Astrocyte of the cerebellum (primary cell): ENCODE measurements around the gene TP53I3.

ENCODE experiments used
- DNase-seq: peaks from one replicate; pipeline ENCODE4 v3.0.0-alpha.2; 2011; ENCODE audit warnings: low read depth
- H3K4me3 ChIP-seq: 2 replicates; pipeline ENCODE4 v1.5.1; 2011; ENCODE audit warnings: mild to moderate bottlenecking, low read depth, low read length, moderate library complexity
- CTCF ChIP-seq: IDR thresholded peaks from 2 replicates; pipeline ENCODE4 v1.5.1; 2012; ENCODE audit warnings: low read length, low read depth, moderate library complexity, mild to moderate bottlenecking; ENCODE audit errors: missing control alignments
- in situ Hi-C: cut with HindIII; loops from 2 replicates; pipeline ENCODE4 v1.10.0; 2017; ENCODE audit warnings: low sequenced_read_pairs

TP53I3 gene

DNA sequence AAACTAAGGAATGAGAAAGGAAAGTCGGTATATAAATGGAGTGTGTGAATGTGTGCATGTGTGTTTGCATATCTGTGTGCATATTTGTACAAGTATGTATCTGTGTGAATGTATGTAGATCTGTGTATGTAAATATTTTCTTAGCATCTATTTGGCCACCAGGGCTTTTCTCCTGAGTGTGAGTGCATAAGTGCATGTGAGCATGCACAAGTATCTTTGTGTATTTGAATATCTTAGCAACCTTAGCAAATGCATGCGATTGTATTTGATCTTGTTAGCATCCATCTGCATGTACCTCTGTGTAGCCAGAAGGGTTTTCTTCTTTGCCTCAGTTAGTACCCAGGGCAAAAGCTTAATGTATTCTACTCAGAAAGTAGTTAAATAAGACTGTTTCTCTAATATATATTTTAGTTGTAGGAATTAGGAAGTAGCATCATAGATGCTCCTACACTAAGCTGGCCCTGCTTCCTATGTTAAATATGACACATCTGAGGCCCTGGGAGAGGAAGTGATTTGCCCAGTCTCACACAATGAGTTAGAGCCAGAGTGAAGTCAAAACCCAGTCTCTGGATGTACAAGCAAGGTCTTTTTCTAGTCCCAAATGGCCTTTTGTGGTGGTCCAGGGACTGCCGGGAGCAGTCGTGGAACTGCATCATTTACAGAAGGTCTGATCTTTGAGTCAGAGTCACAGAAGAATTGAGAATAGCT, 25.9 kb downstream of the TP53I3 start:
- TF ChIP-seq CTCF, result no peak
- no peak overlapping the region for H3K4me3 ChIP-seq
- in situ Hi-C loops, result no loop called here
- DNase-seq, result no peak

DNA sequence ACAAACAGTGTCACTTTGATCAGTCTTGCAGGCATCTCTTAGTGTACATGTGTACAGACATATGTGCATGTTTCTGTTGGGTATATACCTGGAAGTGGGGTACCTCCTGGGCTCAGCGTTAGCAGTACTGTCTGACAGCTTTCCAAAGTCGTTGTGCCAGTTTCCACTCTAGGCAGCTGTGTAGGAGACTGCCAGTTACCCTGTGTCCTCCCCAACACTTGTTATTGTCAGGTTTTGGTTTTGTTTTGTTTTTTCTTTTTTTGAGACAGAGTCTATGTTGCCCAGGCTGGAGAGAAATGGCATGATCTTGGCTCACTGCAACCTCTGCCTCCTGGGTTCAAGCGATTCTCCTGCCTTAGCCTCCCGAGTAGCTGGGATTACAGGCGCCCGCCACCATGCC, 28.9 kb downstream of the TP53I3 start:
- no peak overlapping the region for H3K4me3 ChIP-seq
- TF ChIP-seq CTCF, result no peak
- DNase-seq, result no peak
- in situ Hi-C loops, result no loop called here

DNA sequence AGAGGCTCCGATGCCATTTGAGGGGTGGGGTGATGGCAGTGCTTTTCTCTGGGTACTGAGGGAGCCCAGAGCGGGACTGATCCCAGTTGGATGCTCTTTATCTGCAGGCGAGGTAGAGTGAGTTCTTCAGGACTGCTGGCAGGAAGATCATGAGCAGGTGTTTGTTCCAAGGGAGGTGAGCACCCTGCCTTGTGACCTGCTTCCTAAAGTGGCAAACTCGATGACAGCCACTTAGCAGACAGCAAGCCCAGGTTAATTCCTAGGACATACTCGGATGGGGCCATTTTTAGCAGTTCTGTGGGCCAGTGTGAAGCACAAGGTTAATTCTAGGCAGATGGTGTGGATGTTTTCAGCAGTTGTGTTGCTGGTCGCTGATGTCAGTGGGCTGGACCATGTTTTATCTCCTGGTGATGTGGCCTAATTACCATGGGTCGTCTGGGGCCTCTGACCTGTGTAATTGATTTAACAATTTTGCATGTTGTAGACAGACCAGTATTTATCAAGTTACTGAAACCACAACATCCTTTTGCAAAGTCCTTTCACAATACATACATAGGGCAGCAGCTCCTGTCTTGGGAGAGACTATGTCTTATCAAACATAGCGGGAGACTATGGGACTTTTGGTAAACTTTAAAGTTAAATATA, 30.1 kb downstream of the TP53I3 start:
- no peak for DNase-seq
- no peak overlapping the region for H3K4me3 ChIP-seq
- in situ Hi-C loops, result no loop called here
- TF ChIP-seq CTCF, result no peak

DNA sequence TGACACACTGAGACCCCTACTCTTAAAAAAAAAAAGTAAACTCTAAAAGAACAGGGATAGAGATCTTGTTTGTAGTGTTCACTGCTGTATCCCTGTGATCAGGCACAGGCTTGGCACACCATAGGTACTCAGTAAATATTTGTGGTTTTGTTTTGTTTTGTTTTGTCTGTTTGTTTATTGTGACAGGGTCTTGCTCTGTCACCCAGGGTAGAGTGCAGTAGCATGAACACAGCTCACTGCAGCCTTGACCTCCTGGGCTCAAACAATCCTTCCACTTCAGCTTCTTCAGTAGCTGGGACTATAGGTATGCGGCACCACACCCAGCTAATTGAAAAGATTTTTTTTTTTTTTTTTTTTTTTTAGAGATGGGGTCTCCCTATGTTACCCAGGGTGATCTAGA, 31.7 kb downstream of the TP53I3 start:
- H3K4me3 ChIP-seq, result no peak overlapping the region
- in situ Hi-C loops, result no loop called here
- DNase-seq, result no peak
- TF ChIP-seq CTCF, result no peak

- TF ChIP-seq CTCF, result no peak
Measured at GRCh38 chr2:24051833-24052232, 32.8 kb downstream of the TP53I3 start.

GRCh38 chr2:24050041-24050979, 34.3 kb downstream of the TP53I3 start:
- no peak for DNase-seq
- H3K4me3 ChIP-seq, result peak overlapping the region; percentile 75
- no peak for TF ChIP-seq CTCF
- in situ Hi-C loops, result no loop called here

More at GRCh38 chr2:24051833-24052232, 32.8 kb downstream of the TP53I3 start:
- no peak overlapping the region for H3K4me3 ChIP-seq
- no peak for DNase-seq
- in situ Hi-C loops, result no loop called here
